Pancreas (tissue), 10 donors: ENCODE measurements around the gene UVRAG. TPM values are rescaled to one million over a fixed set of nuclear protein-coding genes. Genes with fewer than 3 reads are reported as not detected.

ENCODE experiments used
- ATAC-seq, 4 donors: fragments of 200-7000 bp; cut with Tn5 transposase; one replicate each; pipeline versions ENCODE4 v1.8.0 to v1.9.1; 2020; ENCODE audit warnings: mild to moderate bottlenecking in 4 of 4, moderate library complexity in 4 of 4
- DNase-seq, 6 donors: peaks; one replicate each; pipeline ENCODE4 v3.0.0-alpha.2; 2020
- FAIRE-seq: peaks from 2 replicates; lab custom pipeline; 2012; peaks lifted over from hg19 to GRCh38; lab: Jason Lieb, UNC
- H3K27ac ChIP-seq, 4 donors: fragments of 200-600 bp; sonication (generic); 1 replicate in 3 of 4; 2 replicates in 1 of 4; pipeline versions ENCODE4 v1.5.0 to v1.8.0; 2020
- H3K27me3 ChIP-seq, 4 donors: fragments of 200-600 bp; one replicate each; pipeline ENCODE4 v1.8.0; 2021
- H3K36me3 ChIP-seq, 3 donors: fragments of 200-600 bp; sonication (generic) in 1 of 3; one replicate each; pipeline versions ENCODE4 v1.5.0 to v1.8.0; 2020 to 2021
- H3K4me1 ChIP-seq, 3 donors: fragments of 200-600 bp; one replicate each; pipeline ENCODE4 v1.8.0; 2021
- H3K4me3 ChIP-seq, 4 donors: fragments of 200-600 bp; sonication (generic) in 2 of 4; one replicate each; pipeline versions ENCODE4 v1.5.0 to v1.8.0; 2020 to 2021
- H3K9me3 ChIP-seq, 4 donors: fragments of 200-600 bp; one replicate each; pipeline ENCODE4 v1.8.0; 2021
- CTCF ChIP-seq, 4 donors: fragments of 200-600 bp; sonication (generic) in 3 of 4; IDR thresholded peaks; one replicate each; pipeline versions ENCODE4 v1.5.0 to v1.8.0; 2021; ENCODE audit warnings: antibody characterized with exemption in 4 of 4
- WGBS, 2 donors: extraction: QIAGEN DNeasy Blood & Tissue Kit; methylation state at CpG; one replicate each; pipeline ENCODE4 v1.1.7; 2013; 5-methylcytosine and 5-hydroxymethylcytosine counted together
- intact Hi-C, 3 donors: fragments of 100-400 bp; cut with DNase I; formaldehyde crosslinking; loops; one replicate each; pipeline versions ENCODE4 v1.11.1 to v1.14.2; 2022
- polyA plus RNA-seq, 2 donors: library from polyadenylated mRNA; stranded (reverse); fragments of 200-250 nt; gene quantifications; one replicate each; pipeline ENCODE4 v1.2.3, GENCODE V29; 2013
- total RNA-seq, 6 donors: library from RNA; stranded (reverse); fragmentation: NEBNext Ultra II Directional in 4 of 6; extraction: Animal tissue kit (Norgen Biotek cat#: 25700) in 4 of 6; gene quantifications; one replicate each; pipeline versions ENCODE4 v1.2.1 to v1.2.4, GENCODE V29; 2021 to 2023
- donor health status: healthy with polysubstance abuse.
- donor health status: DM: no; HTN: no; CAD: no; lungs with moderate emphysema.
- donor health status: DM: no; HTN: no; CAD: no.
- donor health status: control.
- donor health status: control.
- donor health status: Bipolar disorder and iron deficiency.
- donor health status: DM: yes; HTN: yes; CAD: no.
- donor health status: DM: no; HTN: no; CAD: no.
- donor health status: DM: no; HTN: no; CAD: no.
- donor health status: DM: yes; HTN: yes; CAD: no.

The UVRAG gene
- total and polyA plus RNA-seq, 8 donors = 3.3 to 17.2 (median 7.6) TPM

- no peaks in the 10 kb centered on the region for H3K9me3 ChIP-seq
- H3K27ac ChIP-seq = no peak overlapping the region
- H3K36me3 ChIP-seq = no peaks in the 10 kb centered on the region
- WGBS, 2 donors = 94 to 99% methylated on average over 3 of the region's 3 CpGs
- intact Hi-C loops = no loop called here
- no peaks in the 10 kb centered on the region for H3K4me1 ChIP-seq
- TF ChIP-seq CTCF (IDR thresholded peaks at IDR 0.05) = no peak
- ATAC-seq (no peak), FAIRE-seq (no peak), DNase-seq (no peak)
- no peaks in the 10 kb centered on the region for H3K27me3 ChIP-seq
- no peak overlapping the region for H3K4me3 ChIP-seq
These were observed 210.8 kb downstream of the UVRAG start for GRCh38 chr11:76025817-76026216.

GRCh38 chr11:76026281-76026680, 211.3 kb downstream of the UVRAG start:
- no peaks in the 10 kb centered on the region for H3K9me3 ChIP-seq
- no peak overlapping the region for H3K4me3 ChIP-seq
- intact Hi-C loops = no loop called here
- DNase-seq (no peak), FAIRE-seq (no peak), ATAC-seq (no peak)
- no peaks in the 10 kb centered on the region for H3K36me3 ChIP-seq
- H3K27ac ChIP-seq = no peak overlapping the region
- no peak for TF ChIP-seq CTCF (IDR thresholded peaks at IDR 0.05)
- H3K27me3 ChIP-seq = no peaks in the 10 kb centered on the region
- no peaks in the 10 kb centered on the region for H3K4me1 ChIP-seq

GRCh38 chr11:76026862-76027261, 211.9 kb downstream of the UVRAG start:
- WGBS, 2 donors = 95% methylated on average over 1 of the region's 1 CpG
- no peaks in the 10 kb centered on the region for H3K9me3 ChIP-seq
- FAIRE-seq (no peak), DNase-seq (no peak), ATAC-seq (no peak)
- intact Hi-C loops = no loop called here
- TF ChIP-seq CTCF (IDR thresholded peaks at IDR 0.05) = no peak
- H3K4me1 ChIP-seq = no peaks in the 10 kb centered on the region
- H3K27ac ChIP-seq = no peak overlapping the region
- no peaks in the 10 kb centered on the region for H3K27me3 ChIP-seq
- H3K36me3 ChIP-seq = no peaks in the 10 kb centered on the region
- H3K4me3 ChIP-seq = no peak overlapping the region

GRCh38 chr11:76030286-76030685, 215.3 kb downstream of the UVRAG start:
- no peaks in the 10 kb centered on the region for H3K27me3 ChIP-seq
- no peak overlapping the region for H3K27ac ChIP-seq
- WGBS, 2 donors = 93 to 97% methylated on average over 5 of the region's 5 CpGs
- DNase-seq (no peak), FAIRE-seq (no peak), ATAC-seq (no peak)
- TF ChIP-seq CTCF (IDR thresholded peaks at IDR 0.05) = no peak
- H3K4me3 ChIP-seq = no peak overlapping the region
- H3K36me3 ChIP-seq = no peaks in the 10 kb centered on the region
- no peaks in the 10 kb centered on the region for H3K9me3 ChIP-seq
- H3K4me1 ChIP-seq = peaks cover 0 to 5% (median 4%) of the 10 kb centered on the region in 3 donors
- intact Hi-C loops = no loop called here

GRCh38 chr11:76030968-76031590, 216.1 kb downstream of the UVRAG start:
- TF ChIP-seq CTCF (IDR thresholded peaks at IDR 0.05) = no peak
- 97 to 100% methylated on average over 1 of the region's 1 CpG for WGBS, 2 donors
- DNase-seq (no peak), FAIRE-seq (no peak), ATAC-seq (no peak)
- intact Hi-C loops = no loop called here
- Histone ChIP-seq H3K36me3 (no peaks in the 10 kb centered on the region), H3K4me1 (peaks cover 0 to 5% (median 4%) of the 10 kb centered on the region in 3 donors), H3K4me3 (no peak overlapping the region), H3K27ac (no peak overlapping the region), H3K27me3 (no peaks in the 10 kb centered on the region), H3K9me3 (no peaks in the 10 kb centered on the region)
